Esophagus squamous epithelium (tissue), 4 donors: ENCODE results near the gene SUSD2.

Experiments used
- CTCF ChIP-seq, 6 experiments: fragments of 450-650 bp in 4 of 6; fragments of 200-600 bp in 2 of 6; sonication (generic) in 2 of 6; IDR thresholded peaks; one replicate each; pipeline ENCODE4 v1.5.1; 2016 to 2019; ENCODE audit warnings: antibody characterized with exemption in 6 of 6, mild to moderate bottlenecking in 4 of 6, moderate library complexity in 4 of 6
- POLR2A ChIP-seq, 4 donors: fragments of 450-650 bp; IDR thresholded peaks; one replicate each; pipeline ENCODE4 v1.6.1; 2017; ENCODE audit warnings: antibody characterized with exemption in 4 of 4, mild to moderate bottlenecking in 4 of 4, moderate library complexity in 3 of 4

- no peak for TF ChIP-seq CTCF (IDR thresholded peaks at IDR 0.05)
- no peak for TF ChIP-seq POLR2A (IDR thresholded peaks at IDR 0.05)
These were observed 35.4 kb downstream of the SUSD2 start for GRCh38 chr22:24216541-24217209.
